Upper lobe of left lung (tissue), 4 donors: ENCODE data around the gene PARG.
"Not testable (repeated sequence)": the region's sequence is repeated elsewhere in the genome, so short reads cannot be mapped to it uniquely, and the experiment has no call there.

ENCODE experiments used
- POLR2A ChIP-seq, 4 donors: fragments of 450-650 bp; IDR thresholded peaks; one replicate each; pipeline ENCODE4 v1.5.1; 2016 to 2017; ENCODE audit warnings: antibody characterized with exemption in 4 of 4, mild to moderate bottlenecking in 2 of 4
- TF ChIP-seq, protein P1 (sequence below), 6 experiments: fragments of 450-650 bp in 4 of 6; fragments of 200-600 bp in 2 of 6; sonication (generic) in 2 of 6; IDR thresholded peaks; one replicate each; pipeline ENCODE4 v1.5.1; 2016 to 2019; ENCODE audit warnings: antibody characterized with exemption in 6 of 6

DNA sequence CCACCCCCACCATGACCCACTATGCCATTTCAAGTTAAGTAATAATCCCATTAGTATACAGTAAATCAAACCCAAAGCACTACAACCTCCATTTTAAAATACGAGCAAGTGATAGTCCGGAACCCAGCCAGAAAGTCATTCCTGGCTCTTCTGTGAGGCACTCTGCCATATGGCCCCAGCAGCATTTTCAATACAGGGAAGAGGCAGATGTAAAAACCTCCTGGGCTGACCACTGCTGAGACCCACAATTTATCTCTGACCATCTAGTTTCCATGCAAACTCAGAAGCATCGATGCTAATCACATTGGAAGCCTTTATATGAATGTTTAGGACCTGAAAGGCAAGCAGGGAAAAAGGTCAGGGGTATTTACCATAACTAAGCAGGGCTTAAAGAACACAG, 69.1 kb downstream of the PARG start:
- not testable (repeated sequence) for TF ChIP-seq POLR2A (IDR thresholded peaks at IDR 0.05)
- TF ChIP-seq, protein P1, sequence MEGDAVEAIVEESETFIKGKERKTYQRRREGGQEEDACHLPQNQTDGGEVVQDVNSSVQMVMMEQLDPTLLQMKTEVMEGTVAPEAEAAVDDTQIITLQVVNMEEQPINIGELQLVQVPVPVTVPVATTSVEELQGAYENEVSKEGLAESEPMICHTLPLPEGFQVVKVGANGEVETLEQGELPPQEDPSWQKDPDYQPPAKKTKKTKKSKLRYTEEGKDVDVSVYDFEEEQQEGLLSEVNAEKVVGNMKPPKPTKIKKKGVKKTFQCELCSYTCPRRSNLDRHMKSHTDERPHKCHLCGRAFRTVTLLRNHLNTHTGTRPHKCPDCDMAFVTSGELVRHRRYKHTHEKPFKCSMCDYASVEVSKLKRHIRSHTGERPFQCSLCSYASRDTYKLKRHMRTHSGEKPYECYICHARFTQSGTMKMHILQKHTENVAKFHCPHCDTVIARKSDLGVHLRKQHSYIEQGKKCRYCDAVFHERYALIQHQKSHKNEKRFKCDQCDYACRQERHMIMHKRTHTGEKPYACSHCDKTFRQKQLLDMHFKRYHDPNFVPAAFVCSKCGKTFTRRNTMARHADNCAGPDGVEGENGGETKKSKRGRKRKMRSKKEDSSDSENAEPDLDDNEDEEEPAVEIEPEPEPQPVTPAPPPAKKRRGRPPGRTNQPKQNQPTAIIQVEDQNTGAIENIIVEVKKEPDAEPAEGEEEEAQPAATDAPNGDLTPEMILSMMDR (IDR thresholded peaks at IDR 0.05), result not testable (repeated sequence)
